GM20000 (cell line): Measurements from ENCODE around the gene EXD2.
"Not testable (repeated sequence)": the region's sequence is repeated elsewhere in the genome, so short reads cannot be mapped to it uniquely, and the experiment has no call there.

Source experiments
- DNase-seq: peaks from one replicate; pipeline ENCODE4 v3.0.0; 2012; ENCODE audit warnings: low spot score
- CTCF ChIP-seq: IDR thresholded peaks from 2 replicates; pipeline ENCODE4 v1.5.1; 2012; ENCODE audit warnings: mild to moderate bottlenecking, control low read depth; ENCODE audit errors: extremely low read depth, missing control alignments

Gene EXD2

GRCh38 chr14:69269381-69269780, 78.1 kb downstream of the EXD2 start:
- no peak for DNase-seq
- no peak for TF ChIP-seq CTCF

- DNase-seq = no peak
Measured at GRCh38 chr14:69270097-69270496, 78.8 kb downstream of the EXD2 start.

GRCh38 chr14:69270795-69271708, 79.8 kb downstream of the EXD2 start:
- DNase-seq = no peak
- no peak for TF ChIP-seq CTCF

More at GRCh38 chr14:69270097-69270496, 78.8 kb downstream of the EXD2 start:
- TF ChIP-seq CTCF = no peak

- no peak for TF ChIP-seq CTCF
- no peak for DNase-seq
Measured at GRCh38 chr14:69274321-69274720, 83.0 kb downstream of the EXD2 start.

DNA sequence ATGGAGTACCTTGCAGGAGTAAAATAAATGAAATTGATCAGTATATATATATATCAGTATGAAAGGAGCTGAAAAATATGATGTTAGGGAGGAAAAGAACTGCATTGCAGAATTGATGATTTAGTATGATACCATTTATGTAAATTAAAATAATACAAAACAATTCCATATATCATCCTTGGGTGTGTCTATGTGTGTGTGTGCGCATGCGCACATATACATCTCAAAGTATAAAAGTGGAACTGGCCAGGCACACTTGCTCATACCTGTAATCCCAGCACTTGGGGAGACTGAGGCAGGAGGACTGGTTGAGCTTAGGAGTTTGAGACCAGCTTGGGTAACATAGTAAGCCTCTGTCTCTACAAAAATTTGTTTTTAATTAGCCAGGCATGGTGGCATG, 84.0 kb downstream of the EXD2 start:
- no peak for TF ChIP-seq CTCF

DNA sequence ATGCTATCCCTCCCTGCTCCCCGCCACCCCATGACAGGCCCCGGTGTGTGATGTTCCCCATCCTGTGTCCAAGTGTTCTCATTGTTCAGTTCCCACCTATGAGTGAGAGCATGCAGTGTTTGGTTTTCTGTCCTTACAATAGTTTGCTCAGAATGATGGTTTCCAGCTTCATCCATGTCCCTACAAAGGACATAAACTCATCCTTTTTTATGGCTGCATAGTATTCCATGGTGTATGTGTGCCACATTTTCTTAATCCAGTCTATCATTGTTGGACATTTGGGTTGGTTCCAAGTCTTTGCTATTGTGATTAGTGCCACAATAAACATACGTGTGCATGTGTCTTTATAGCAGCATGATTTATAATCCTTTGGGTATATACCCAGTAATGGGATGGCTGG, 86.1 kb downstream of the EXD2 start:
- DNase-seq = not testable (repeated sequence)

More for the DNA sequence above, 84.0 kb downstream of the EXD2 start:
- no peak for DNase-seq

DNA sequence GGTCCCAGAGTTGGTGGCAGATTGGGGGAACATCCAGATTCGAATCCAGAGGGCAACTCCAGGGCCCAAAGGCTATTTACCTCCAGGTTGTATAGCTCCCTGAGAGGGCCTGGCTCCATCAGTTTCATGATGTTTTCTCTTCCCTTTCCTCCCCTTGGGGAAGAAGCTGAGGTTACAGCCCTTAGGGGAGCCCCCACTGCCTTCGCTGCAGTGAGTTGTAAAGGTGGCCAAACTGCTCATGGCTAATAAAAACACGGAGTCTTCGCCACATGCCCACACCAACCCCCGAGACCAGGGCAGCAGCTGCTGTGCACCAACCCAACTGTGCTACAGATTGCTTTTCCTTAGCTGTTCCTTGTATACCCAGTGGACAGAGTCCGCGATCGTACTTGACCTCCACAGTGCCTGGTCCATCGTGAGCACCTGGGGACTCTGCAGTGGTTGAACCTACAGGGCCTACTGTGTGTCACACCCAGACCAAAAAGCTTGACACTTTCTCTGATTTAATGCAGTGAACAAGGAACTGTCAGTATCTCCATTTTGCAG, 89.5 kb downstream of the EXD2 start:
- TF ChIP-seq CTCF = no peak
- no peak for DNase-seq
